ENCODE results near the gene RND3. TPM values are rescaled to one million over a fixed set of nuclear protein-coding genes. Genes with fewer than 3 reads are reported as not detected.

The RND3 gene
- total RNA-seq, 4 donors from 2014 or later: 12.6 to 69.4 (median 41.1) TPM

GRCh38 chr2:150491943-150492342, 4.5 kb upstream of the RND3 start:
- H3K27ac ChIP-seq: no peak overlapping the region
- DNase-seq: no peak
- H3K4me1 ChIP-seq: no peaks in the 10 kb centered on the region
- no peaks in the 10 kb centered on the region for H3K27me3 ChIP-seq
- intact Hi-C loops (cut with DNase I; ENCODE audit: low total_unique reads): no loop called here
- no peak overlapping the region for H3K4me3 ChIP-seq
- TF ChIP-seq POLR2A (IDR thresholded peaks at IDR 0.05): no peak
- H3K36me3 ChIP-seq: no peaks in the 10 kb centered on the region
- H3K9me3 ChIP-seq: no peaks in the 10 kb centered on the region

DNA sequence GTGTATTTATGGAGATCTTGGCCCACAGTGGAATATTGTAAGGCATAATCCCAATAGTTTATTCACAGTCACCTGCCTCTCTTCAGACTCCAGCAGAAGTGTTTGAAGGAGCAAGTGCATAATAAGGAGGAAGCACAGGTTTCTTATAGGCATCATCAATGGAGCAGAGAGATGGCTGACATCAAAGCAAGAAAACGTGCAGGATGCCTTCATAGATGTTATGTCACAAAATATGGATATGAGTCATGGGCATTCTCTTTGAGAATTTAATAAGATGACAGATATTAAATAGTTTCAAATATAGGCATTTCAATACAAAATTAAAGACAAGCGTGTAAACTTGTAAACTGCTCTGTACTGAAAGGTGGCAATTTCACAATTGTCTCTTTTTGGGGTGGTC, 4.0 kb upstream of the RND3 start:
- Histone ChIP-seq H3K36me3 (no peaks in the 10 kb centered on the region), H3K27me3 (no peaks in the 10 kb centered on the region), H3K9me3 (no peaks in the 10 kb centered on the region), H3K4me1 (no peaks in the 10 kb centered on the region), H3K27ac (no peak overlapping the region), H3K4me3 (no peak overlapping the region)
- intact Hi-C loops (cut with DNase I; ENCODE audit: low total_unique reads): no loop called here
- TF ChIP-seq CTCF (IDR thresholded peaks at IDR 0.05) (no peak), POLR2A (IDR thresholded peaks at IDR 0.05) (no peak)
- DNase-seq: no peak

GRCh38 chr2:150490466-150490865, 3.0 kb upstream of the RND3 start:
- no peak overlapping the region for H3K27ac ChIP-seq
- no peak overlapping the region for H3K4me3 ChIP-seq
- no peaks in the 10 kb centered on the region for H3K36me3 ChIP-seq
- no peak for TF ChIP-seq POLR2A (IDR thresholded peaks at IDR 0.05)
- TF ChIP-seq CTCF (IDR thresholded peaks at IDR 0.05): no peak
- no peaks in the 10 kb centered on the region for H3K27me3 ChIP-seq
- intact Hi-C loops (cut with DNase I; ENCODE audit: low total_unique reads): no loop called here
- H3K9me3 ChIP-seq: no peaks in the 10 kb centered on the region
- H3K4me1 ChIP-seq: no peaks in the 10 kb centered on the region
- DNase-seq: no peak

DNA sequence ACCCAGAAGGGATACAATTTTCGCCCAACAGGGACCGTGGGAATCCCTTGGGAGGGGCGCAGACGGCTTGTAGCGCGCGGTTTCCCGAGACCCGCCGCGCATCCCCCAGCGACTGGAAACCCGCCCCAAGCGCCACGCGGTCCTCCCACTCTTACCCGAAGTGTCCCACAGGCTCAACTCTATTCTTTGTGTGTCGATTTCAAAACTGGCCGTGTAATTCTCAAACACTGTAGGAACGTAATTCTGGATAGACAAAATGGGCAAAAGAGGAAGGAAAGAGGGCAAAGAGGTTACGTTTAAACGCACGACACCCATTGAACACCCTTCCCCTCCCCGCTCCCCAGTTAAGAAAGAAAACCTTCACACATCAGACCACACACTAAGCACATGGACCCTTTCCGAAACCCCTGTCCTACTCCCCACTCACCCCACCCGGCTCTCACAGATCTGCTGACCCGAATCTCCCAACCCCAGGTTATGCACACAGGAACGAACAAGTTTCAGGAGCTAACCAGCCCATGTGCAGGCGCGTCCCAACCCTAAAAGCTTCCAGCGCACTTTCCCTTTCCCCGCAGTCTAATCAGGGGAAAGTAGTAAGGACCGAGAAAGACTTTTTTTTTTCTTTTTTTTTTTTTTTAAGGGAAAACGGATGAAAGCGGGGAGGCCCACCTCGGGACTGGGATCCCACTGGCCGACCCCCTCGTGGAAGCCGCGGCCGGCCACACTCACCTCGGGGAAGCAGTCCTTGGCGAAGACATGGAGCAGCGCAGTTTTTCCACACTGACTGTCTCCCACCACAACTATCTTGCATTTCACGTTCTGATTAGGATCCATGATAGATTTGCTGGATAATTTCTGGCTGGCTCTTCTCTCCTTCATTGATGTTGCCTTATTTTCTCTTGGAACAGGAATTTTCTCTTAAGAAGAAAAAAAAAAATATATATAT, 655 bp downstream of the RND3 start:
- Histone ChIP-seq H3K4me3 (peak overlapping the region; percentile 56 to 67), H3K36me3 (no peaks in the 10 kb centered on the region), H3K27ac (peak overlapping the region; percentile 81 to 88), H3K9me3 (no peaks in the 10 kb centered on the region), H3K27me3 (no peaks in the 10 kb centered on the region), H3K4me1 (no peaks in the 10 kb centered on the region)
- intact Hi-C loops (cut with DNase I; ENCODE audit: low total_unique reads): no loop called here
- TF ChIP-seq POLR2A (IDR thresholded peaks at IDR 0.05) (no peak), CTCF (IDR thresholded peaks at IDR 0.05) (peak in 1 of 4 experiments; percentile 2)
- peak; percentile 36 to 44 for DNase-seq

- no peaks in the 10 kb centered on the region for H3K36me3 ChIP-seq
- TF ChIP-seq CTCF (IDR thresholded peaks at IDR 0.05) (no peak), POLR2A (IDR thresholded peaks at IDR 0.05) (peak; percentile 61 to 64)
- DNase-seq: peak; percentile 65 to 75
- no peaks in the 10 kb centered on the region for H3K9me3 ChIP-seq
- H3K4me3 ChIP-seq: peak overlapping the region; percentile 56 to 67
- H3K27ac ChIP-seq: peak overlapping the region; percentile 81 to 88
- intact Hi-C loops (cut with DNase I; ENCODE audit: low total_unique reads): no loop called here
- no peaks in the 10 kb centered on the region for H3K27me3 ChIP-seq
- H3K4me1 ChIP-seq: peaks cover 0 to 3% of the 10 kb centered on the region in 2 donors
These were observed 1.5 kb downstream of the RND3 start for GRCh38 chr2:150485871-150486538.
